Measurements from ENCODE around the gene RAD51. TPM values are rescaled to one million over a fixed set of nuclear protein-coding genes. Genes with fewer than 3 reads are reported as not detected.
A peak's percentile ranks its signal among the peaks of the same experiment; 100 is the strongest.

Gene RAD51
- total RNA-seq, 4 donors from 2014 or later: 0.51 to 7.7 (median 1.3) TPM; not detected in 1

DNA sequence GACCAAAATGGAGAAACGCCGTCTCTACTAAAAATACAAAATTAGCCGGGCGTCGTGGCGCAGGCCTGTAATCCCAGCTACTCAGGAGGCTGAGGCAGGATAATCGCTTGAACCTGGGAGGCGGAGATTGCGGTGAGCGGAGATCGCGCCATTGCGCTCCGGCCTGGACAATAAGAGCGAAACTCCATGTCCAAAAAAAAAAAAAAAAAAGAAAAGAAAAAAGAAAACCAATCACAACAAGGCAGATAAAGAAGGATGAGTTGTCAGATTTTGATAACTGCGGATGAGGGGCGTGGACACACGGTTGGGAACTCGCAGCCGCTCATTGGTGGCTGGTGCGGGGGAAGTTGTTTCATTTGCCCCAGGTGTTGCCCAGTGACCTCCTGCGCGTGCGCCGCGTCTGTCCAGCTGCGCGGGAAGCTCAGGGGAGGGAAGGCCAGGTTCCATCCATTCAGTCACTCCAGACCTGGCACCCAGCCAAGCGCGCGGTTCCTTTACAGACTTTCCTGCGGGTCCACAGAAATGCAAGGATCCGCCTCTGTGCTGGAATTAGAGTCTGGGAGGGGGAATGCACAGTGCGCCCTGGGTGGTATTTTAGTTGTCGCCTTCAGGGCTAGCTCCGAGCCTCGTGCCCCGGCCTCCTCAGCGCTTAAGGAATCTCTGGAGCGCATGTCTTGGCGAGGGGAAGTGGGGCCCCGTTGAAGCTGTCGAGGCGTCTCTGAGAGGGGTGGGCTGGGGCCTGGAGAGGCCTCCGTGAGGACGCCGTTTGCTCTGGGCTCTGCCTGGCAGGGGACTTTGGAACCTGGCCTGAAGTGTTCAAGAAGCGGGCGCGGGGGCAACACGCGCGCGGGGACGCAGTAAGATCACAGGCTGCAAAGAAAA, 68.2 kb downstream of the RAD51 start:
- peak; percentile 71 to 78 for DNase-seq
- intact Hi-C loops (cut with DNase I; ENCODE audit: low total_unique reads): no loop called here

DNA sequence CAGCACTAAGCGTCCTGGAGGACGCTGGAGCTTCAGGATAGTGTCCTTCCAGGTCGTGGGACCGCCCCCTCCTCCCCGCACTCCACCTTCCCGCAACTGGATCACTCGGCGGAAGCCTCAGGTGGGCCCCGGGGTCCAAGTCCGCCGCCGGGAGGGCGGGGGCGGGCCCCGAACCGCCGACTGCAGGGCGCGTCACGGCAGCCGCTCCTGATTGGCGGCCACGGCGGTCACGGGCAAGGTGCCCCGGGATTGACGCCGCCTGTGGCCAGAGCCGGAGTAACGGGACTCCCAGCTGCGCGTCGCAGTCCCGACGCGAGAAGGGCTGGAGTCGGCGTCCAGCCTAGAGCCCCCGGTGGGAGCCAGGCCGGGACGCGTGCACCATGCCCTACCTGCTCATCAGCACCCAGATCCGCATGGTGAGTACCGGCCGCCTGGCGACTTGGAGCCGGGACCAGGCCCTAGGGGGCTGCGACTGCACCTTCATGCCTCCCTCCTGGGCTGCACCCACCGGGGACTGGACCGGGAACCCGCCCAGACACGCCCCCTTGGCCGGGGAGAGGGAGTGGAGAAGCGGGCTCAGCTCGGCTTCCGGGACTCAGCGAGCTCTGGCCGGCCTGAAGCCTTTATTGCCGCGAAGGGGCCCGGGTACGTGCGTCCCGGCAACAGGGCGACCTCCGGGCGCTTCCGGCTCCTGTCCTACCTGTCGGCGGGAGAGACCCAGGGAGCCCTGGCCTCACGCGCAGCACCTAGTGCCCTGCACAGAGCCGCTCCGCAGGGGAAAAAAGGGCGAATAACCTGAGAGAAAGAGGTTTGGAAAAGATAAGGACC, 69.0 kb downstream of the RAD51 start, which contains the start of gene GCHFR:
TSS of gene GCHFR (plus strand) at position 268 of the 828 bp plus-strand sequence. CDS start at position 381, 113 bp downstream.
- H3K36me3 ChIP-seq: no peaks in the 10 kb centered on the region
- no peaks in the 10 kb centered on the region for H3K27me3 ChIP-seq
- H3K27ac ChIP-seq: peak within 1 kb of the TSS; percentile 67 to 83
- peak; percentile 78 to 80 for DNase-seq
- H3K4me3 ChIP-seq: peak within 1 kb of the TSS; percentile 43 to 56
- peaks cover 0 to 4% of the 10 kb centered on the region in 2 donors for H3K4me1 ChIP-seq
- no peaks in the 10 kb centered on the region for H3K9me3 ChIP-seq
- intact Hi-C loops (cut with DNase I; ENCODE audit: low total_unique reads): no loop called here
- TF ChIP-seq POLR2A (IDR thresholded peaks at IDR 0.05): peak in 1 of 2 donors; percentile 53
- TF ChIP-seq, protein P1, sequence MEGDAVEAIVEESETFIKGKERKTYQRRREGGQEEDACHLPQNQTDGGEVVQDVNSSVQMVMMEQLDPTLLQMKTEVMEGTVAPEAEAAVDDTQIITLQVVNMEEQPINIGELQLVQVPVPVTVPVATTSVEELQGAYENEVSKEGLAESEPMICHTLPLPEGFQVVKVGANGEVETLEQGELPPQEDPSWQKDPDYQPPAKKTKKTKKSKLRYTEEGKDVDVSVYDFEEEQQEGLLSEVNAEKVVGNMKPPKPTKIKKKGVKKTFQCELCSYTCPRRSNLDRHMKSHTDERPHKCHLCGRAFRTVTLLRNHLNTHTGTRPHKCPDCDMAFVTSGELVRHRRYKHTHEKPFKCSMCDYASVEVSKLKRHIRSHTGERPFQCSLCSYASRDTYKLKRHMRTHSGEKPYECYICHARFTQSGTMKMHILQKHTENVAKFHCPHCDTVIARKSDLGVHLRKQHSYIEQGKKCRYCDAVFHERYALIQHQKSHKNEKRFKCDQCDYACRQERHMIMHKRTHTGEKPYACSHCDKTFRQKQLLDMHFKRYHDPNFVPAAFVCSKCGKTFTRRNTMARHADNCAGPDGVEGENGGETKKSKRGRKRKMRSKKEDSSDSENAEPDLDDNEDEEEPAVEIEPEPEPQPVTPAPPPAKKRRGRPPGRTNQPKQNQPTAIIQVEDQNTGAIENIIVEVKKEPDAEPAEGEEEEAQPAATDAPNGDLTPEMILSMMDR (IDR thresholded peaks at IDR 0.05): peak in 3 of 4 experiments; percentile 35 to 58 (median 49)

More for the DNA sequence above, 68.2 kb downstream of the RAD51 start:
- no peaks in the 10 kb centered on the region for H3K36me3 ChIP-seq
- peak overlapping the region; percentile 67 to 83 for H3K27ac ChIP-seq
- no peak for TF ChIP-seq POLR2A (IDR thresholded peaks at IDR 0.05)
- TF ChIP-seq, protein P1 (IDR thresholded peaks at IDR 0.05): no peak
- H3K27me3 ChIP-seq: no peaks in the 10 kb centered on the region
- H3K4me3 ChIP-seq: peak overlapping the region; percentile 43 to 56
- no peaks in the 10 kb centered on the region for H3K9me3 ChIP-seq
- peaks cover 0 to 4% of the 10 kb centered on the region in 2 donors for H3K4me1 ChIP-seq

DNA sequence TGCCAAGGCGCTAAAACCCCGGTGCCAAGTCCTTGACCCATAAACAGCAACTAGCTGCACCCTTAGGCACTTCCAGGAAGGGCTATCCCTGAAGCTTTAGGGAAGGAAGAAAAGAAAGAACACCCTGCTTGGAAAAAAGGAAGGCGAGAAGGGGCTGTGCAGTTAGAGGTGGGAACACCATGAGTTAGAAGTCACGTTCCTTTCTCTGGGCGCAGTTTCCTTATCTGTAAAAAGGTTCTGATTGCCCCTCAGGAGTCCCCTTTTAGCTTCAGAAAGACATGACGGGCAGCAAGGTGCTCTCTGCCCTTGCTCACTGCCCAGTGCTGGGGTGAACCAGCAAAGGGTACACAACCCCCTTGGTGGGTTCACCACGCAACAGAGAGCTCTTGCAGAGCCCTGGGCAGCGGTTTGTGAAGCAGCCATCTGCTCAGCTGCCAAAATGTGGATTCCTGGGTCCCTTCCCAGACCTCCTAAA, 69.7 kb downstream of the RAD51 start:
- Histone ChIP-seq H3K36me3 (no peaks in the 10 kb centered on the region), H3K4me3 (peak overlapping the region; percentile 43 to 56), H3K4me1 (peaks cover 0 to 4% of the 10 kb centered on the region in 2 donors), H3K27ac (peak overlapping the region; percentile 67 to 83), H3K9me3 (no peaks in the 10 kb centered on the region), H3K27me3 (no peaks in the 10 kb centered on the region)
- no peak for TF ChIP-seq POLR2A (IDR thresholded peaks at IDR 0.05)
- TF ChIP-seq, protein P1 (IDR thresholded peaks at IDR 0.05): no peak
- intact Hi-C loops (cut with DNase I; ENCODE audit: low total_unique reads): no loop called here
- DNase-seq: no peak

DNA sequence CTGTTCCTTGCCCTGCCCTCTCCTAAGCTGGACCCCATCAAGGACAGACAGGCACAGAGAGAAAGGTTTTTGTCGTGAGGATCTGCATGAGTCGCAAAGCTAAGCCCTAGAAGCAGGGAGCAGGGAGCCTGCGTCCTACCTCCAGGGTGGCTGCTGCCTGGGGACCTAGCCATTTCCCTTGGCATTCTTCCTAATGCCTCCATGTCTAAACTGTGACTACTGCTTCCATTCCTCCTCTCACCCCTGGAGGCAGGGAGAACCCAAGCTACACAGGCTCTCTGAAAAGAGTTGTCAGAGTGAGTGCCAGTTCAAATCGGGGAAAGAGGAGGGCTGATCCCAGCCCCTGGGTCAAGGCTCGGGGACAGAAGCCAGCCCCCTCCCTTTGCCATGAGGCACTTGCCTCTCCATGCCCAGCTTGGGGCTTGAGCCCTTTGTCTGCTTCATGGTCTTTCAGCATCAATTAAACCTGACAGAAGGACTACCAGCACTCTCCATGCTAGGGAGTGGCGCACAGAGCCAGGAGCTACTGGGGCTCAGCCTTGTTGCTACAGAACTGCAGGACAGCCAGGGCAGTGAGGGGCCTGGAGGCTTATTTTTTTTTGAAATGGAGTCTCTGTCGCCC, 71.3 kb downstream of the RAD51 start:
- H3K9me3 ChIP-seq: no peaks in the 10 kb centered on the region
- no peak for TF ChIP-seq POLR2A (IDR thresholded peaks at IDR 0.05)
- intact Hi-C loops (cut with DNase I; ENCODE audit: low total_unique reads): no loop called here
- H3K4me3 ChIP-seq: no peak overlapping the region
- H3K36me3 ChIP-seq: no peaks in the 10 kb centered on the region
- H3K27me3 ChIP-seq: no peaks in the 10 kb centered on the region
- H3K27ac ChIP-seq: peak overlapping the region in 1 of 2 donors; percentile 83
- DNase-seq: no peak
- H3K4me1 ChIP-seq: peaks cover 0 to 4% of the 10 kb centered on the region in 2 donors
